HepG2 (cell line): ENCODE measurements around the gene ABCF1. TPM values are rescaled to one million over a fixed set of nuclear protein-coding genes. Genes with fewer than 3 reads are reported as not detected.

Experiments used
- AGO2 ChIP-seq: fragments of 200-400 bp; formaldehyde crosslinking; optimal IDR thresholded peaks from 2 replicates; pipeline ENCODE3; 2017; ENCODE audit warnings: mild to moderate bottlenecking, low read depth, low read length, moderate library complexity
- BCL6 ChIP-seq: IDR thresholded peaks from 2 replicates; pipeline ENCODE4 v1.6.1; 2016; ENCODE audit warnings: missing genetic modification reagents, missing compliant biosample characterization
- CCAR2 ChIP-seq: fragments of 200-400 bp; formaldehyde crosslinking; optimal IDR thresholded peaks from 2 replicates; pipeline ENCODE3; 2018; ENCODE audit warnings: low read depth, mild to moderate bottlenecking, low read length, moderate library complexity
- ETV5 ChIP-seq: IDR thresholded peaks from 2 replicates; pipeline ENCODE4 v1.6.1; 2018; ENCODE audit warnings: missing biosample characterization, missing genetic modification reagents, inconsistent platforms, borderline replicate concordance
- GABPB1 ChIP-seq: IDR thresholded peaks from 2 replicates; pipeline ENCODE4 v1.6.1; 2016; ENCODE audit warnings: mild to moderate bottlenecking, missing genetic modification reagents, moderate library complexity, missing compliant biosample characterization
- GATAD1 ChIP-seq: IDR thresholded peaks from 2 replicates; pipeline ENCODE4 v1.6.1; 2016; ENCODE audit warnings: missing genetic modification reagents, missing compliant biosample characterization
- HNRNPH1 ChIP-seq: fragments of 200-400 bp; formaldehyde crosslinking; optimal IDR thresholded peaks from 2 replicates; pipeline ENCODE3; 2017; ENCODE audit warnings: mild to moderate bottlenecking, low read depth, low read length
- KLF13 ChIP-seq: sonication (generic); formaldehyde crosslinking; IDR thresholded peaks from 2 replicates; pipeline ENCODE4 v1.4.0; 2020; ENCODE audit warnings: mild to moderate bottlenecking, missing genetic modification reagents
- MEIS1 ChIP-seq: sonication (generic); formaldehyde crosslinking; IDR thresholded peaks from 2 replicates; pipeline ENCODE4 v1.9.0; 2021; ENCODE audit warnings: mild to moderate bottlenecking, missing genetic modification reagents, moderate library complexity, borderline replicate concordance
- PHF21A ChIP-seq: sonication (generic); formaldehyde crosslinking; IDR thresholded peaks from 2 replicates; pipeline ENCODE4 v1.5.0; 2020; ENCODE audit warnings: mild to moderate bottlenecking, missing genetic modification reagents
- POLR2G ChIP-seq: fragments of 200-400 bp; formaldehyde crosslinking; IDR thresholded peaks from 2 replicates; pipeline ENCODE4 v1.6.1; 2018; ENCODE audit warnings: mild to moderate bottlenecking, low read depth, low read length, moderate library complexity
- SRY ChIP-seq: sonication (generic); formaldehyde crosslinking; IDR thresholded peaks from 2 replicates; pipeline ENCODE4 v1.8.0; 2022; ENCODE audit warnings: mild to moderate bottlenecking, missing genetic modification reagents
- TMF1 ChIP-seq: sonication (generic); formaldehyde crosslinking; IDR thresholded peaks from 2 replicates; pipeline ENCODE4 v1.8.1; 2022; ENCODE audit warnings: low read depth, missing genetic modification reagents
- XRCC5 ChIP-seq: fragments of 200-400 bp; formaldehyde crosslinking; optimal IDR thresholded peaks from 2 replicates; pipeline ENCODE3; 2017; ENCODE audit warnings: mild to moderate bottlenecking, low read length
- ZMYM4 ChIP-seq: sonication (generic); formaldehyde crosslinking; IDR thresholded peaks from 2 replicates; pipeline ENCODE4 v1.8.1; 2023; ENCODE audit warnings: mild to moderate bottlenecking, missing genetic modification reagents
- ZNF253 ChIP-seq: sonication (generic); formaldehyde crosslinking; IDR thresholded peaks from 2 replicates; pipeline ENCODE4 v1.8.0; 2022; ENCODE audit warnings: mild to moderate bottlenecking, missing genetic modification reagents, borderline replicate concordance
- ZNF569 ChIP-seq: sonication (generic); formaldehyde crosslinking; IDR thresholded peaks from 2 replicates; pipeline ENCODE4 v1.5.0; 2020; ENCODE audit warnings: mild to moderate bottlenecking, missing genetic modification reagents, moderate library complexity, borderline replicate concordance
- ZNF607 ChIP-seq: sonication (generic); formaldehyde crosslinking; IDR thresholded peaks from 2 replicates; pipeline ENCODE4 v1.5.1; 2020; ENCODE audit warnings: missing genetic modification reagents, mild to moderate bottlenecking, borderline replicate concordance
- ZNF773 ChIP-seq: sonication (generic); formaldehyde crosslinking; IDR thresholded peaks from 2 replicates; pipeline ENCODE4 v1.4.0; 2020; ENCODE audit warnings: missing genetic modification reagents, borderline replicate concordance
- polyA plus RNA-seq, 8 experiments: library from polyadenylated mRNA; depleted of rRNA in 3 of 8; stranded (reverse) in 7 of 8; unstranded in 1 of 8; fragments of >200 nt; fragmentation: Illumina TruSeq in 4 of 8; extraction: Trizol in 4 of 8; gene quantifications; 2 replicates each; pipeline versions ENCODE4 v1.2.1 to v1.2.3, GENCODE V29; 2011 to 2016; ENCODE audit warnings: low read depth in 4 of 8, missing spikeins in 1 of 8, mixed read lengths in 1 of 8; ENCODE audit not compliant: insufficient read depth in 1 of 8
- total RNA-seq, 5 experiments: library from RNA; depleted of rRNA; stranded (reverse); fragments of >200 nt; fragmentation: Illumina TruSeq; extraction: Trizol; gene quantifications; 2 replicates each; pipeline ENCODE4 v1.2.3, GENCODE V29; 2016; ENCODE audit warnings: low read depth in 1 of 5
- TF ChIP-seq, protein P1 (sequence below): sonication (generic); formaldehyde crosslinking; conservative IDR thresholded peaks from 2 replicates; pipeline ENCODE4 v1.4.0; 2020; ENCODE audit warnings: mild to moderate bottlenecking, missing genetic modification reagents, moderate library complexity
- TF ChIP-seq, protein P2 (sequence below), 2 experiments: sonication (generic) in 1 of 2; formaldehyde crosslinking in 1 of 2; IDR thresholded peaks; 2 replicates each; pipeline versions ENCODE4 v1.5.1 to v1.6.1; 2011 to 2020; ENCODE audit warnings: borderline replicate concordance in 1 of 2, low read depth in 1 of 2, low read length in 1 of 2, mild to moderate bottlenecking in 1 of 2, missing genetic modification reagents in 1 of 2, moderate library complexity in 1 of 2

Gene ABCF1
- total and polyA plus RNA-seq, 2 of the 13 experiments (the other 11 are each of a cell fraction or from before 2014, with no cell fraction given) = 25.4 to 98.9 TPM

DNA sequence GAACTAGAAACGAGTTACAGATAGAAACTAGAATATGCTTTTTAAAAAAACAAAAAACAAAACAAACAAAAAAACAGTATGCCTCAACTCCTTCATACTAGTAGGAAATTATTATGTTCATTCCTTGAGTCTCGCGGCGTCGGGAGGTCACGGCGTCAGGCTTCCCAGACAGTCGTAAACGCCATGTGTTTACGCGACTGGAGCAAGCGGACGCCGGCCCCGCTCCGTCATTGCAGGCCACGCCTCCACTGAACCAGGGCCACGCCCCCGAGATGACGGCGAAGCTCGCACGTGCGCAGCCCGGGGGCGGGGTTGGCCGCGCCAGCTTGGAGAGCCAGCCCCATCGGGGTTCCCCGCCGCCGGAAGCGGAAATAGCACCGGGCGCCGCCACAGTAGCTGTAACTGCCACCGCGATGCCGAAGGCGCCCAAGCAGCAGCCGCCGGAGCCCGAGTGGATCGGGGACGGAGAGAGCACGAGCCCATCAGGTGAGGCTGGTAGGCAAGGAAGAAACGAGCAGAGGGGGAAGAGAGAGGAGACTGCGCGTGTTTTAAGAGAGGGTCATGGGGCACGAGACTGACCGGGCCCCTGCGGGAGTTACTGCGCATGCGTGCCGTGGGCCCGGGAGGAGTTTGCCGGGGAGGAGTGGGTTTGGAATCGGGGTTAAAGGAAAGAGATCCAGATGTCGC is at the start of gene ABCF1 (continued):
- TF ChIP-seq, protein P1, sequence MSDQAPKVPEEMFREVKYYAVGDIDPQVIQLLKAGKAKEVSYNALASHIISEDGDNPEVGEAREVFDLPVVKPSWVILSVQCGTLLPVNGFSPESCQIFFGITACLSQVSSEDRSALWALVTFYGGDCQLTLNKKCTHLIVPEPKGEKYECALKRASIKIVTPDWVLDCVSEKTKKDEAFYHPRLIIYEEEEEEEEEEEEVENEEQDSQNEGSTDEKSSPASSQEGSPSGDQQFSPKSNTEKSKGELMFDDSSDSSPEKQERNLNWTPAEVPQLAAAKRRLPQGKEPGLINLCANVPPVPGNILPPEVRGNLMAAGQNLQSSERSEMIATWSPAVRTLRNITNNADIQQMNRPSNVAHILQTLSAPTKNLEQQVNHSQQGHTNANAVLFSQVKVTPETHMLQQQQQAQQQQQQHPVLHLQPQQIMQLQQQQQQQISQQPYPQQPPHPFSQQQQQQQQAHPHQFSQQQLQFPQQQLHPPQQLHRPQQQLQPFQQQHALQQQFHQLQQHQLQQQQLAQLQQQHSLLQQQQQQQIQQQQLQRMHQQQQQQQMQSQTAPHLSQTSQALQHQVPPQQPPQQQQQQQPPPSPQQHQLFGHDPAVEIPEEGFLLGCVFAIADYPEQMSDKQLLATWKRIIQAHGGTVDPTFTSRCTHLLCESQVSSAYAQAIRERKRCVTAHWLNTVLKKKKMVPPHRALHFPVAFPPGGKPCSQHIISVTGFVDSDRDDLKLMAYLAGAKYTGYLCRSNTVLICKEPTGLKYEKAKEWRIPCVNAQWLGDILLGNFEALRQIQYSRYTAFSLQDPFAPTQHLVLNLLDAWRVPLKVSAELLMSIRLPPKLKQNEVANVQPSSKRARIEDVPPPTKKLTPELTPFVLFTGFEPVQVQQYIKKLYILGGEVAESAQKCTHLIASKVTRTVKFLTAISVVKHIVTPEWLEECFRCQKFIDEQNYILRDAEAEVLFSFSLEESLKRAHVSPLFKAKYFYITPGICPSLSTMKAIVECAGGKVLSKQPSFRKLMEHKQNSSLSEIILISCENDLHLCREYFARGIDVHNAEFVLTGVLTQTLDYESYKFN = peak; percentile 67
- peak; percentile 99 for TF ChIP-seq GABPB1 (CRISPR knock-in tag)
- no peak for TF ChIP-seq ZNF569 (CRISPR knock-in tag)
- TF ChIP-seq, protein P2, sequence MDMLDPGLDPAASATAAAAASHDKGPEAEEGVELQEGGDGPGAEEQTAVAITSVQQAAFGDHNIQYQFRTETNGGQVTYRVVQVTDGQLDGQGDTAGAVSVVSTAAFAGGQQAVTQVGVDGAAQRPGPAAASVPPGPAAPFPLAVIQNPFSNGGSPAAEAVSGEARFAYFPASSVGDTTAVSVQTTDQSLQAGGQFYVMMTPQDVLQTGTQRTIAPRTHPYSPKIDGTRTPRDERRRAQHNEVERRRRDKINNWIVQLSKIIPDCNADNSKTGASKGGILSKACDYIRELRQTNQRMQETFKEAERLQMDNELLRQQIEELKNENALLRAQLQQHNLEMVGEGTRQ (IDR thresholded peaks at IDR 0.05; ENCODE audit: low read depth, low read length) = 0 out of 2 replicates have a peak, but pooled peaks have one; percentile 22
- TF ChIP-seq, protein P2 (CRISPR knock-in tag; IDR thresholded peaks at IDR 0.05; ENCODE audit: borderline replicate concordance) = peak; percentile 80; the same call in 1 of the 2 replicates
- TF ChIP-seq TMF1 (CRISPR knock-in tag) = peak; percentile 19; the same call in 1 of the 2 replicates
- peak; percentile 83 for TF ChIP-seq MEIS1 (CRISPR knock-in tag)
- TF ChIP-seq XRCC5 = peak; percentile 74
- no peak for TF ChIP-seq AGO2
- TF ChIP-seq KLF13 (CRISPR knock-in tag) = no peak
- peak; percentile 96 for TF ChIP-seq ETV5 (CRISPR knock-in tag)
- TF ChIP-seq HNRNPH1 = no peak
- TF ChIP-seq SRY (CRISPR knock-in tag) = peak; percentile 93; the same call in 1 of the 2 replicates
- no peak for TF ChIP-seq ZNF773 (CRISPR knock-in tag)
- TF ChIP-seq PHF21A (CRISPR knock-in tag) = peak; percentile 84
- peak; percentile 80 for TF ChIP-seq ZMYM4 (CRISPR knock-in tag)
- peak; percentile 98 for TF ChIP-seq POLR2G
- no peak for TF ChIP-seq CCAR2
- peak; percentile 93 for TF ChIP-seq GATAD1 (CRISPR knock-in tag)
- TF ChIP-seq ZNF253 (CRISPR knock-in tag) = peak; percentile 92
- TF ChIP-seq BCL6 (CRISPR knock-in tag) = peak; percentile 76
- TF ChIP-seq ZNF607 (CRISPR knock-in tag) = peak; percentile 99
